Middle frontal gyrus (tissue), 1 donor: Measurements from ENCODE around the gene CMTM8.
"Not testable (repeated sequence)": the region's sequence is repeated elsewhere in the genome, so short reads cannot be mapped to it uniquely, and the experiment has no call there.

Experiments
- DNase-seq: peaks from one replicate; pipeline ENCODE4 v3.0.0-alpha.2; 2015; ENCODE audit warnings: low spot score; ENCODE audit errors: extremely low spot score

The CMTM8 gene

GRCh38 chr3:32228743-32229142 lies 9.7 kb upstream of the CMTM8 start:
- DNase-seq: not testable (repeated sequence)

GRCh38 chr3:32229565-32229964 lies 8.9 kb upstream of the CMTM8 start:
- no peak for DNase-seq

- DNase-seq: no peak
Measured at GRCh38 chr3:32236377-32236776, 2.1 kb upstream of the CMTM8 start.

- no peak for DNase-seq
Measured at GRCh38 chr3:32237670-32238452, 619 bp upstream of the CMTM8 start.

- no peak for DNase-seq
Measured at GRCh38 chr3:32239307-32240158, 1.1 kb downstream of the CMTM8 start.

GRCh38 chr3:32240159-32240545 lies 1.7 kb downstream of the CMTM8 start:
- DNase-seq: no peak

GRCh38 chr3:32241100-32241499 lies 2.6 kb downstream of the CMTM8 start:
- DNase-seq: no peak

- no peak for DNase-seq
Measured at GRCh38 chr3:32243519-32243918, 5.0 kb downstream of the CMTM8 start.

GRCh38 chr3:32245200-32245599 lies 6.7 kb downstream of the CMTM8 start:
- no peak for DNase-seq

GRCh38 chr3:32246079-32246675 lies 7.7 kb downstream of the CMTM8 start:
- no peak for DNase-seq

- DNase-seq: no peak
Measured at GRCh38 chr3:32249184-32249782, 10.8 kb downstream of the CMTM8 start.

GRCh38 chr3:32254268-32254667 lies 15.8 kb downstream of the CMTM8 start:
- DNase-seq: no peak

- DNase-seq: no peak
Measured at GRCh38 chr3:32255345-32255744, 16.9 kb downstream of the CMTM8 start.

- DNase-seq: no peak
Measured at GRCh38 chr3:32256206-32256605, 17.7 kb downstream of the CMTM8 start.

- no peak for DNase-seq
Measured at GRCh38 chr3:32257042-32257441, 18.6 kb downstream of the CMTM8 start.

- DNase-seq: no peak
Measured at GRCh38 chr3:32257641-32258438, 19.4 kb downstream of the CMTM8 start.

GRCh38 chr3:32258869-32259268 lies 20.4 kb downstream of the CMTM8 start:
- no peak for DNase-seq

- no peak for DNase-seq
Measured at GRCh38 chr3:32261545-32261944, 23.1 kb downstream of the CMTM8 start.

GRCh38 chr3:32262201-32262600 lies 23.7 kb downstream of the CMTM8 start:
- DNase-seq: no peak

- no peak for DNase-seq
Measured at GRCh38 chr3:32274306-32274705, 35.8 kb downstream of the CMTM8 start.

GRCh38 chr3:32275506-32275905 lies 37.0 kb downstream of the CMTM8 start:
- DNase-seq: no peak
